ENCODE measurements around the gene PLXNB3.

GRCh38 chrX:153769865-153770600 is 6.0 kb downstream of the PLXNB3 start:
- TF ChIP-seq NFYB (CRISPR knock-in tag; conservative IDR thresholded peaks at IDR 0.05; ENCODE audit: low read depth) (no peak), CTCF (IDR thresholded peaks at IDR 0.05) (no peak), PRDM15 (CRISPR knock-in tag; IDR thresholded peaks at IDR 0.05) (no peak), ZNF138 (CRISPR knock-in tag; conservative IDR thresholded peaks at IDR 0.05) (no peak), SP1 (CRISPR knock-in tag; conservative IDR thresholded peaks at IDR 0.05) (no peak), STAT6 (CRISPR knock-in tag; conservative IDR thresholded peaks at IDR 0.05; ENCODE audit: low read depth) (no peak), MLX (CRISPR knock-in tag; IDR thresholded peaks at IDR 0.05) (no peak)

Measured in WTC11 (cell line).